Testis (tissue), 2 donors: Measurements from ENCODE around the gene MAPK11.

Experiments
- CTCF ChIP-seq, 3 experiments: fragments of 450-650 bp in 2 of 3; fragments of 200-600 bp in 1 of 3; sonication (generic) in 1 of 3; IDR thresholded peaks; one replicate each; pipeline ENCODE4 v1.5.1; 2016 to 2019; ENCODE audit warnings: antibody characterized with exemption in 3 of 3, mild to moderate bottlenecking in 2 of 3, moderate library complexity in 1 of 3
- POLR2A ChIP-seq: fragments of 450-650 bp; IDR thresholded peaks from one replicate; pipeline ENCODE4 v1.6.1; 2017; ENCODE audit warnings: antibody characterized with exemption, mild to moderate bottlenecking, moderate library complexity

- TF ChIP-seq CTCF (IDR thresholded peaks at IDR 0.05) (no peak), POLR2A (no peak)
These were observed 7.7 kb downstream of the MAPK11 start for GRCh38 chr22:50262460-50262911.
